HepG2 (cell line): ENCODE measurements around the gene FLVCR1. TPM values are rescaled to one million over a fixed set of nuclear protein-coding genes. Genes with fewer than 3 reads are reported as not detected.

Experiments
- CBX2 ChIP-seq, 2 experiments: fragments of 200-600 bp in 1 of 2; sonication (generic); formaldehyde crosslinking in 1 of 2; IDR thresholded peaks; 2 replicates each; pipeline versions ENCODE4 v1.7.0 to v1.8.1; 2018 to 2022; ENCODE audit warnings: low read depth in 2 of 2, low read length in 1 of 2, mild to moderate bottlenecking in 1 of 2, missing genetic modification reagents in 1 of 2
- CENPX ChIP-seq: sonication (generic); formaldehyde crosslinking; IDR thresholded peaks from 2 replicates; pipeline ENCODE4 v1.9.0; 2021; ENCODE audit warnings: mild to moderate bottlenecking, missing genetic modification reagents, moderate library complexity
- DR1 ChIP-seq: sonication (generic); formaldehyde crosslinking; IDR thresholded peaks from 2 replicates; pipeline ENCODE4 v1.8.0; 2021; ENCODE audit warnings: mild to moderate bottlenecking, missing genetic modification reagents, inconsistent platforms
- SCMH1 ChIP-seq: sonication (generic); formaldehyde crosslinking; IDR thresholded peaks from 2 replicates; pipeline ENCODE4 v1.9.0; 2021; ENCODE audit warnings: missing genetic modification reagents, mild to moderate bottlenecking, borderline replicate concordance
- TEF ChIP-seq: sonication (generic); formaldehyde crosslinking; IDR thresholded peaks from 2 replicates; pipeline ENCODE4 v1.5.0; 2020; ENCODE audit warnings: missing genetic modification reagents
- WIZ ChIP-seq: sonication (generic); formaldehyde crosslinking; IDR thresholded peaks from 2 replicates; pipeline ENCODE4 v1.5.1; 2020; ENCODE audit warnings: mild to moderate bottlenecking, missing genetic modification reagents
- YY1 ChIP-seq: IDR thresholded peaks from 2 replicates; pipeline ENCODE4 v1.6.1; 2011; ENCODE audit warnings: low read length, low read depth, moderate library complexity, mild to moderate bottlenecking; ENCODE audit not compliant: insufficient read depth, insufficient replicate concordance
- ZBTB4 ChIP-seq: sonication (generic); formaldehyde crosslinking; IDR thresholded peaks from 2 replicates; pipeline ENCODE4 v1.4.0; 2020; ENCODE audit warnings: missing genetic modification reagents, mild to moderate bottlenecking, borderline replicate concordance
- ZFP41 ChIP-seq: sonication (generic); formaldehyde crosslinking; IDR thresholded peaks from 2 replicates; pipeline ENCODE4 v1.4.0; 2020; ENCODE audit warnings: mild to moderate bottlenecking, missing genetic modification reagents, borderline replicate concordance
- ZFP82 ChIP-seq: sonication (generic); formaldehyde crosslinking; IDR thresholded peaks from 2 replicates; pipeline ENCODE4 v1.5.1; 2020; ENCODE audit warnings: mild to moderate bottlenecking, missing genetic modification reagents, borderline replicate concordance
- ZMAT5 ChIP-seq: sonication (generic); formaldehyde crosslinking; IDR thresholded peaks from 2 replicates; pipeline ENCODE4 v1.5.0; 2020; ENCODE audit warnings: mild to moderate bottlenecking, low read depth, missing genetic modification reagents, borderline replicate concordance
- ZNF260 ChIP-seq: sonication (generic); formaldehyde crosslinking; IDR thresholded peaks from 2 replicates; pipeline ENCODE4 v1.4.0; 2020; ENCODE audit warnings: missing genetic modification reagents, low read depth, mild to moderate bottlenecking, borderline replicate concordance
- ZNF33A ChIP-seq: sonication (generic); formaldehyde crosslinking; IDR thresholded peaks from 2 replicates; pipeline ENCODE4 v1.5.1; 2020; ENCODE audit warnings: missing genetic modification reagents, mild to moderate bottlenecking, moderate library complexity, borderline replicate concordance
- ZNF441 ChIP-seq: sonication (generic); formaldehyde crosslinking; IDR thresholded peaks from 2 replicates; pipeline ENCODE4 v1.7.0; 2021; ENCODE audit warnings: missing genetic modification reagents, borderline replicate concordance
- ZNF75D ChIP-seq: sonication (generic); formaldehyde crosslinking; IDR thresholded peaks from 2 replicates; pipeline ENCODE4 v1.8.1; 2023; ENCODE audit warnings: missing genetic modification reagents, mild to moderate bottlenecking, borderline replicate concordance
- ZNF777 ChIP-seq: sonication (generic); formaldehyde crosslinking; IDR thresholded peaks from 2 replicates; pipeline ENCODE4 v1.4.0; 2020; ENCODE audit warnings: missing genetic modification reagents
- ZSCAN25 ChIP-seq: sonication (generic); formaldehyde crosslinking; IDR thresholded peaks from 2 replicates; pipeline ENCODE4 v1.8.0; 2022; ENCODE audit warnings: mild to moderate bottlenecking, missing genetic modification reagents
- polyA plus RNA-seq, 8 experiments: library from polyadenylated mRNA; depleted of rRNA in 3 of 8; stranded (reverse) in 7 of 8; unstranded in 1 of 8; fragments of >200 nt; fragmentation: Illumina TruSeq in 4 of 8; extraction: Trizol in 4 of 8; gene quantifications; 2 replicates each; pipeline versions ENCODE4 v1.2.1 to v1.2.3, GENCODE V29; 2011 to 2016; ENCODE audit warnings: low read depth in 4 of 8, missing spikeins in 1 of 8, mixed read lengths in 1 of 8; ENCODE audit not compliant: insufficient read depth in 1 of 8
- total RNA-seq, 5 experiments: library from RNA; depleted of rRNA; stranded (reverse); fragments of >200 nt; fragmentation: Illumina TruSeq; extraction: Trizol; gene quantifications; 2 replicates each; pipeline ENCODE4 v1.2.3, GENCODE V29; 2016; ENCODE audit warnings: low read depth in 1 of 5
- TF ChIP-seq, protein P1 (sequence below): sonication (generic); formaldehyde crosslinking; IDR thresholded peaks from 2 replicates; pipeline ENCODE4 v1.4.0; 2020; ENCODE audit warnings: missing genetic modification reagents
- TF ChIP-seq, protein P2 (sequence below): sonication (generic); formaldehyde crosslinking; IDR thresholded peaks from 2 replicates; pipeline ENCODE4 v1.5.1; 2020; ENCODE audit warnings: mild to moderate bottlenecking, moderate library complexity, missing genetic modification reagents
- TF ChIP-seq, protein P3 (sequence below): sonication (generic); formaldehyde crosslinking; IDR thresholded peaks from 2 replicates; pipeline ENCODE4 v1.8.0; 2022; ENCODE audit warnings: mild to moderate bottlenecking, missing genetic modification reagents, moderate library complexity

Gene FLVCR1
- total and polyA plus RNA-seq, 2 of the 13 experiments (the other 11 are each of a cell fraction or from before 2014, with no cell fraction given): 14.8 to 39.8 TPM

DNA sequence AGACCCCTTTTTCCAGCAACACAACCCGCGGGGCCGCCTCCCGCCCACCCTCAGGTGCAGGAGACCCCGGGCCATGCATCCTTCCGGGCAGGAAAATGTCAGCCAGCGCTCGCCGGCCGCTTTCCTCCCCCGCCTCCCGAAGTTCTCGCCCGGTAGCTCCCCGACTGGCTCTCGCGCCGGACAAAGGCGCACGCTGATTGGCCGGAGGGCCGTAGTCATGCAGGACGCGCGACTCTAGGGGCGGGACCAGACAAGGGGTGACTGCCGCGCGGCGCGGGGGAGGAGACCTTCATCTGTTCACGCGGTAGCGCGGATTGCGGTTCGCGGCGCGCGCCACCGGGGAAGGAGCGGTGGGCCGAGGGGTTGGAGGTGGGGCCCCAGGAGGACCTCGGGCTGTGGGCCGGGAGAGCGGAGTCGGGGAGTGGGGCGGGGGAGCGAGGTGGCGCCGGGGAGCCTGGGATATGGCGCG, at the start of gene FLVCR1 (continued):
- TF ChIP-seq, protein P1, sequence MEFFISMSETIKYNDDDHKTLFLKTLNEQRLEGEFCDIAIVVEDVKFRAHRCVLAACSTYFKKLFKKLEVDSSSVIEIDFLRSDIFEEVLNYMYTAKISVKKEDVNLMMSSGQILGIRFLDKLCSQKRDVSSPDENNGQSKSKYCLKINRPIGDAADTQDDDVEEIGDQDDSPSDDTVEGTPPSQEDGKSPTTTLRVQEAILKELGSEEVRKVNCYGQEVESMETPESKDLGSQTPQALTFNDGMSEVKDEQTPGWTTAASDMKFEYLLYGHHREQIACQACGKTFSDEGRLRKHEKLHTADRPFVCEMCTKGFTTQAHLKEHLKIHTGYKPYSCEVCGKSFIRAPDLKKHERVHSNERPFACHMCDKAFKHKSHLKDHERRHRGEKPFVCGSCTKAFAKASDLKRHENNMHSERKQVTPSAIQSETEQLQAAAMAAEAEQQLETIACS (CRISPR knock-in tag): peak; percentile 72
- no peak for TF ChIP-seq ZNF33A
- no peak; the same call in 1 of the 2 replicates for TF ChIP-seq ZFP82 (CRISPR knock-in tag)
- TF ChIP-seq WIZ (CRISPR knock-in tag): no peak
- TF ChIP-seq ZNF441 (CRISPR knock-in tag): peak; percentile 61; the same call in 1 of the 2 replicates
- TF ChIP-seq ZSCAN25 (CRISPR knock-in tag): no peak
- no peak for TF ChIP-seq ZNF260 (CRISPR knock-in tag)
- peak; percentile 80; the same call in 1 of the 2 replicates for TF ChIP-seq ZFP41 (CRISPR knock-in tag)
- TF ChIP-seq, protein P2, sequence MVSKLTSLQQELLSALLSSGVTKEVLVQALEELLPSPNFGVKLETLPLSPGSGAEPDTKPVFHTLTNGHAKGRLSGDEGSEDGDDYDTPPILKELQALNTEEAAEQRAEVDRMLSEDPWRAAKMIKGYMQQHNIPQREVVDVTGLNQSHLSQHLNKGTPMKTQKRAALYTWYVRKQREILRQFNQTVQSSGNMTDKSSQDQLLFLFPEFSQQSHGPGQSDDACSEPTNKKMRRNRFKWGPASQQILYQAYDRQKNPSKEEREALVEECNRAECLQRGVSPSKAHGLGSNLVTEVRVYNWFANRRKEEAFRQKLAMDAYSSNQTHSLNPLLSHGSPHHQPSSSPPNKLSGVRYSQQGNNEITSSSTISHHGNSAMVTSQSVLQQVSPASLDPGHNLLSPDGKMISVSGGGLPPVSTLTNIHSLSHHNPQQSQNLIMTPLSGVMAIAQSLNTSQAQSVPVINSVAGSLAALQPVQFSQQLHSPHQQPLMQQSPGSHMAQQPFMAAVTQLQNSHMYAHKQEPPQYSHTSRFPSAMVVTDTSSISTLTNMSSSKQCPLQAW (CRISPR knock-in tag): peak; percentile 54; the same call in 1 of the 2 replicates
- no peak for TF ChIP-seq SCMH1 (CRISPR knock-in tag)
- no peak for TF ChIP-seq CENPX (CRISPR knock-in tag)
- TF ChIP-seq DR1: peak; percentile 93
- TF ChIP-seq ZNF777 (CRISPR knock-in tag): no peak
- peak; percentile 79 for TF ChIP-seq YY1
- TF ChIP-seq TEF: no peak
- TF ChIP-seq CBX2 (IDR thresholded peaks at IDR 0.05; ENCODE audit: low read depth, low read length): no peak
- TF ChIP-seq CBX2 (CRISPR knock-in tag; IDR thresholded peaks at IDR 0.05; ENCODE audit: low read depth): no peak
- no peak for TF ChIP-seq ZMAT5 (CRISPR knock-in tag)
- TF ChIP-seq ZBTB4: no peak; the same call in 1 of the 2 replicates
- TF ChIP-seq ZNF75D: no peak
- TF ChIP-seq, protein P3, sequence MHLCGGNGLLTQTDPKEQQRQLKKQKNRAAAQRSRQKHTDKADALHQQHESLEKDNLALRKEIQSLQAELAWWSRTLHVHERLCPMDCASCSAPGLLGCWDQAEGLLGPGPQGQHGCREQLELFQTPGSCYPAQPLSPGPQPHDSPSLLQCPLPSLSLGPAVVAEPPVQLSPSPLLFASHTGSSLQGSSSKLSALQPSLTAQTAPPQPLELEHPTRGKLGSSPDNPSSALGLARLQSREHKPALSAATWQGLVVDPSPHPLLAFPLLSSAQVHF (CRISPR knock-in tag): no peak
